ENCODE data around the gene POU4F3. TPM values are rescaled to one million over a fixed set of nuclear protein-coding genes. Genes with fewer than 3 reads are reported as not detected.
A peak's percentile ranks its signal among the peaks of the same experiment; 100 is the strongest.
"Not testable (repeated sequence)": the region's sequence is repeated elsewhere in the genome, so short reads cannot be mapped to it uniquely, and the experiment has no call there.

POU4F3 gene
- polyA plus RNA-seq (2012; ENCODE audit: insufficient read depth, insufficient read length, low read depth), result not detected

- no peak for DNase-seq
- Histone ChIP-seq H3K9me3 (no peaks in the 10 kb centered on the region), H3K4me1 (no peaks in the 10 kb centered on the region), H3K36me3 (no peaks in the 10 kb centered on the region), H3K4me3 (ENCODE audit: low read depth, low read length) (no peak within 1 kb of the TSS), H3K27me3 (peaks cover 95% of the 10 kb centered on the region)
- no peak for TF ChIP-seq CTCF (IDR thresholded peaks at IDR 0.05; ENCODE audit: low read depth, low read length)
Observed at GRCh38 chr5:146338774-146339714, at the start of gene POU4F3. POU4F3 (plus strand) TSS chr5:146338839; CDS start chr5:146339113, 274 bp downstream.

GRCh38 chr5:146290318-146290717 lies 48.3 kb upstream of the POU4F3 start:
- H3K4me3 ChIP-seq (ENCODE audit: low read depth, low read length), result no peak overlapping the region
- H3K4me1 ChIP-seq, result no peaks in the 10 kb centered on the region
- peaks cover 10% of the 10 kb centered on the region for H3K36me3 ChIP-seq
- TF ChIP-seq CTCF (IDR thresholded peaks at IDR 0.05; ENCODE audit: low read depth, low read length), result no peak
- H3K27me3 ChIP-seq, result no peaks in the 10 kb centered on the region
- H3K9me3 ChIP-seq, result no peaks in the 10 kb centered on the region
- DNase-seq, result no peak

- Histone ChIP-seq H3K4me1 (no peaks in the 10 kb centered on the region), H3K4me3 (ENCODE audit: low read depth, low read length) (no peak overlapping the region), H3K27me3 (no peaks in the 10 kb centered on the region), H3K9me3 (no peaks in the 10 kb centered on the region), H3K36me3 (peaks cover 4% of the 10 kb centered on the region)
- peak; percentile 38 for DNase-seq
- TF ChIP-seq CTCF (IDR thresholded peaks at IDR 0.05; ENCODE audit: low read depth, low read length), result peak; percentile 76
Observed at GRCh38 chr5:146291421-146292074, 47.1 kb upstream of the POU4F3 start.

GRCh38 chr5:146296245-146296644 lies 42.4 kb upstream of the POU4F3 start:
- Histone ChIP-seq H3K9me3 (no peaks in the 10 kb centered on the region), H3K27me3 (peaks cover 7% of the 10 kb centered on the region), H3K4me3 (ENCODE audit: low read depth, low read length) (no peak overlapping the region), H3K36me3 (no peaks in the 10 kb centered on the region), H3K4me1 (no peaks in the 10 kb centered on the region)
- TF ChIP-seq CTCF (IDR thresholded peaks at IDR 0.05; ENCODE audit: low read depth, low read length), result no peak
- DNase-seq, result no peak

GRCh38 chr5:146298920-146299319 lies 39.7 kb upstream of the POU4F3 start:
- H3K9me3 ChIP-seq; H3K4me1 ChIP-seq; DNase-seq; H3K36me3 ChIP-seq; H3K4me3 ChIP-seq (ENCODE audit: low read depth, low read length): not testable (repeated sequence)
- peaks cover 19% of the 10 kb centered on the region for H3K27me3 ChIP-seq

- Histone ChIP-seq H3K27me3 (peaks cover 42% of the 10 kb centered on the region), H3K4me1 (no peaks in the 10 kb centered on the region), H3K36me3 (no peaks in the 10 kb centered on the region), H3K9me3 (no peaks in the 10 kb centered on the region), H3K4me3 (ENCODE audit: low read depth, low read length) (no peak overlapping the region)
- no peak for TF ChIP-seq CTCF (IDR thresholded peaks at IDR 0.05; ENCODE audit: low read depth, low read length)
- no peak for DNase-seq
Observed at GRCh38 chr5:146301626-146302025, 37.0 kb upstream of the POU4F3 start.
